HG03571 (cell line): ENCODE measurements around the gene IER5L.
"Not testable (repeated sequence)": the region's sequence is repeated elsewhere in the genome, so short reads cannot be mapped to it uniquely, and the experiment has no call there.

Experiments
- ATAC-seq: cut with Tn5 transposase; IDR thresholded peaks from one replicate; pipeline ENCODE4 v1.9.1; 2021; ENCODE audit not compliant: unreplicated experiment

IER5L gene

GRCh38 chr9:129203556-129203909 lies 25.5 kb upstream of the IER5L start:
- no peak for ATAC-seq

- ATAC-seq: no peak
Measured at GRCh38 chr9:129202613-129203555, 24.8 kb upstream of the IER5L start.

DNA sequence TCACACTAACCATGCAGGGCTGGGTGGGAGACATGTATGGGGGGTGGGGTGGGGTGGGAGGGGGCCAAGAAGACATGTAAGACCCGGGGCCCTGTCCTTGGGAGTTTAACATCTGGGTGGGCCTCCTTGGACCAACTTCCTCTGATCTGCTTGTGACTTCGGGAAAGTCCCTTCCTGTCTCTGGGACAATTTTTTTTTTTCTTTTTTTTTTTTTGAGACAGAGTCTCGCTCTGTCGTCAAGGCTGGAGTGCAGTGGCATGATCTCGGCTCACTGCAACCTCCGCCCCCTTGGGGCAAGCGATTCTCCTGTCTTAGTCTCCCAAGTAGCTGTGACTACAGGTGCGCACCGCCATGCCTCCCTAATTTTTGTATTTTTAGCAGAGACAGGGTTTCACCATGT lies 23.8 kb upstream of the IER5L start:
- no peak for ATAC-seq

DNA sequence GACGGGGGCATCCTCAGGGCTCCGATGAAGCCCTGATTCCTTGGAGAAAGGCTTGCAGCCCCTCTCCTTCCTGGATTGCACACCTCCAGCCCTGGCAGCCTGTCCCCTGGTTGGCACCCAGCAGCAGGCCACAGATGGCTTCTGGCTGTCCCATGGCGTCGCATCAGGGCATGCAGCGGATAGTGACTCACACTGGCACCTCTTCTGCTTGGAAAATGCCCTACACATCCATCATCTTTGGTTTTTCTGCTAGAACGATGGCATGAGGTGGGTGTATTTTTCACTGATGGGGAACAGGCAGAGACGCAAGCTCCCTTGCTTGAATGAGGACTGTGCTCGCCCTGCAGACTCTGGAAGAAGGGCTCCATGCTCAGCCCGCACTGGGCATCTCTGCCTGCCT lies 23.2 kb upstream of the IER5L start:
- ATAC-seq: no peak

DNA sequence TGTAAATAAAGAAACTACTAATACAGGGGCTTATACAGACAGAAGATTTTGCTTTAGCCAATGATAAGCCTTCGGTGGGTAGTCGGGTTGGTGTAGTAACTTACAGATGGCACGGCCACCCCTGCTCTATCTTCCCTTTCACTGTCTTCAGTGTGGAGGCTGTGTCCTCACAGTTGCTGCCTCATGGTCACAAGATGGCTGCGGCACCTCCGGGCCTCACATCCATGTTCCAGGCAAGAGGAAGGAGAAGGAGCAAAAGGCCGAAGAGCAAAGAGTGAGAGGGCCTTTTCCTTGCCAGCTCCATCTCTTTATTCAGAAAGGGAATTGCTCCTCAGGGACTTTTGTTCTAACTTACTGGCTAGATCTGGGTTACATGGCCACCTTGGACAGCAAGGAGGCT lies 22.2 kb upstream of the IER5L start:
- ATAC-seq: no peak

DNA sequence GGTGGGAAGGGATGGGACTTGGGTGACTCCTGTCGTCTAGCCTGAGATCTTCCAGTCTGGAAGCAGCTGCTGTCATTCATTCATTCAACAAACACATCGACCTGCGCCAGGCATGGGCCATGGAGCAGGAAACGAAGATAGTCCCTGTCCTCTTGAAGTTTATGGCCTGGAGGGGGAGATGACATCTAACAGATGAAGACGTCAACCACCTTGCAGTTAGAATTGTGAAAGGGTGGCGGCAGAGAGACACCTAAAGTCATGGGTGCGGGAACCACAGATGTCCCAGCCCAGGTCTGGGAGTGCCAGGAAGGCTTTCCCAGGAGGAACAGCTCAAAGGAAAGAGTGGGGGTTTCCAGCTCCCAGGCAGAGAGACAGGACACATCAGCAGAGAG lies 21.0 kb upstream of the IER5L start:
- no peak for ATAC-seq

DNA sequence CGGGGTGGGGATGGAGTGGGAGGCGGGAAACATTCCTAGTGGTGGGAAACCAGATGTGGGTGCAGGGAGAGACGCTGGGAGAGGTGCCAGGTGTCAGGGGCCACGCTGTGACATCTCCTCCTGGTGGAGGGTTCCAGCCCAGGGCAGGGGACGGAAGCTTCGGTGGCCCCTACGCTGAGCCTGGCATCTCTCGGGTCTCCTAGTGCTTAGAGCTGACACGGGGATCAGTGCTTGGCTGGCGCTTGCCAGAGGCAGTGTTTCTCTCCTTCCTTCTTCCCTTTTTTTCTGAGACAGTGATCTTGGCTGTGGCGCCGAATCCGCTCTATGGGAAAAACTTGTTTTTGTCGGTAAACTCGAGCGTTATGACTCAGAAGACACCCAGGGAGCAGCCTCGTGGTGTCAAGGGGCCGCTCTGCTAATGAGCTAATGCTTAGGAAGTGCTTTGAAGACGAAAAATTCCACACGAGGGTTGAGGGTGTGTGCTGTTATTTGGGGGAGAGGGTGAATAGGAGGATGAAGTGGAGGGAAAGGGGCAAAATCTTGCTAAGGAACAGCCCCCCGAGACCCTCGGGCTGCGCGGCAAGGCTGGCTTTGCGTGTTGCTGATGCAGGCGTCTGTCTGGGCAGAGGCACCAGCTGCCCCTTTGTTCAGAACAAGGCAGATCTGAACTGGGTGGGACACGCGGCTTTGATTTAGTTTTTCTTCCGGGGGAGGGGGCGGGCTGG lies 20.4 kb upstream of the IER5L start:
- ATAC-seq: no peak

DNA sequence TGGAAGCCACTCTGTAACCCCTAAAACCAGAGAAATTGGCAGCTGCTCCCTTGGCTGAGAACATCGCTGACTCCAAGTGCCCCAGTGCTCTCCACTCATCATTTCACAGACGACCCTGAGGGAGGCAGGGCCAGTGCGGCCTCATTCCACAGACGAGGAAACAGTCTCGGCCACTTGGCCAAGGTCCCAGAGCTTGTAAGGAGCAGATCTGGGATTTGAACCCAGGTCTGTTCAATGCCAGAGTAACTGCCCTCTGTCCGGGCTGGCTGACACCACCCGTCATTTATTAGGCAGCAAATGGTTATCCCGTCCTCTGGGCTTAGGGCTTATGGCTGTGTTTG lies 19.9 kb upstream of the IER5L start:
- no peak for ATAC-seq

- not testable (repeated sequence) for ATAC-seq
Measured at GRCh38 chr9:129197045-129197444, 19.0 kb upstream of the IER5L start.

DNA sequence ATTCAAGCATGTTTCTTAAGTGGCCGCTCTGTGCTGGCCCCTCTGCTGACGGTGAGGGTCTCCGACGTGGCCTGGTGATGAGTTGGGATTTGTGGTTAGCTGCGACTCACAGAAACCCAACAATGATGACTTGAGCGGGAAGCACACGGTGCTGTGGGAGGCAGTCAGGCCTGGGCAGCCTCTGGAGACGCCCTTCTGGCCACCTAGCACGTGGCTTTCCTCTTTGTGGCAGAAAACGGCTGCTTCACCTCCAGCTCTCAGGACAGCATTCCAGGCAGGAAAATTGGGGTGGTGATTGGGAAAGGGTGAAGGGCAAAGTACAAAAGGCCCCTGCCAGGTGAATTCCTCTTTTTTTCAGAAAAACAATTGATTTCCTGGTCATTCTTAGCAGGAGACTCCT lies 17.5 kb upstream of the IER5L start:
- no peak for ATAC-seq

GRCh38 chr9:129194221-129194620 lies 16.2 kb upstream of the IER5L start:
- no peak for ATAC-seq

GRCh38 chr9:129193655-129194054 lies 15.6 kb upstream of the IER5L start:
- no peak for ATAC-seq

DNA sequence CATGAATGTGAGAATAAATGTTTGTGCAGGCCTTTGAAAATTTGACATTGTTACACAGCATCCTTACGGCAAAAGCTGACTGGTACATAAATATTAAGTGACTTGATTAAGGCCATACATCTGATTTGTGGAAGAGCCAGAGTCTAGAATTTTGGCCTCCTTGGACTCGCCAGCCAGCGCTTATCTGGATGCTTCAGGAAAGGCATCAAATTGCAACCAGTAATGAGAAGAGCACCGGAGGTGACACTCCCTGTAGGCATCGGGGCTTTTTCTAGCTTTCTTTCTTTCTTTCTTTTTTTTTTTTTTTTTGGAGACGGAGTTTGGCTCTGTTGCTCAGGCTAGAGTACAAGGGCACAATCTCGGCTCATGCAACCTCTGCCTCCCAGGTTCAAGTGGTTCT lies 13.2 kb upstream of the IER5L start:
- no peak for ATAC-seq

- not testable (repeated sequence) for ATAC-seq
Measured at GRCh38 chr9:129189971-129190370, 11.9 kb upstream of the IER5L start.

GRCh38 chr9:129187042-129187441 lies 9.0 kb upstream of the IER5L start:
- no peak for ATAC-seq

DNA sequence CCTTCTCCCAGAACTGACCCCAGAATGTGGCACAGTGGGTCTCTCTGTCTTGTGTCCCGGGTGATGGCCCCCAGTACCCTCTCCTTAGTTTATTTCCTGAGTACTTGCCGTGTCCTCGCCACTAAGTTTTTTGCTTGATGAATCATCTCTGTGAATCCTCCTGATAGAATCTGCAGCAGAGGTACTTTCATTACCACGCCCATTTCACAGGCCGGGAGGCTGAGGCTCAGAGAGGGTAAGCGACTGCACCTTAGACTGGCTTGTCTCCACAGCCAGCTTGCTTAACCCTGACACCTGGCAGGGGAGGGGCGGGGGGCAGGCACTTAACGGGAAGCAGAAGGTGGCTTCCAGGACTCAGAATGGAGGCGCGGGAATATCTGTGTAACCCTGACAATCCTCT lies 7.9 kb upstream of the IER5L start:
- no peak for ATAC-seq

GRCh38 chr9:129185402-129185801 lies 7.3 kb upstream of the IER5L start:
- no peak for ATAC-seq

DNA sequence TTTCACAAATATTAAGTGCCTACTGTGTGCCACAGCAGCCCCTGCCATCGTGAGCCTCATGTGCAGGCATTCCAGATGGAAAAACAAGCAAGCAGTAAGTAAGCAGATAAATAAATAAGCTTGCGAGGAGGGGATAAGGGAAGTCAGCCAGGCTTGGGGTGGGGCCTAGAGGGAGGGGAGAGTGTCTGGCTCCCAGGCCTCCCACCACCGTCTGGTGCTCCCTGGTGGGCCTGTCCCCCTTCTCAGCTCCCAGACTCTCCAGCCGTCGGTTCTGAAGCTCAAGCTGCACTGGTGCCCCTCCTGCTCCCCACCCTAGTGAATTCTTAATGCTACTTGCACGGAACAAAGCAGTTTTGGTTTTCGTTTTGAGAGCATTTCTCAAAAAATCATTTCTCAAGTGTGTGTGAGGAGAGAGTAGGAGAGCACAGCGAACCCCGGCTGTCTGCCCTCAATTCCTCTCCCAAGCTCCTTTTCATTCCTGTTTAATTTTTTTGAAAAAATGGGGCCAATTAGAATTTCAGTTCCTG lies 6.6 kb upstream of the IER5L start:
- ATAC-seq: no peak

- no peak for ATAC-seq
Measured at GRCh38 chr9:129184219-129184524, 6.1 kb upstream of the IER5L start.

DNA sequence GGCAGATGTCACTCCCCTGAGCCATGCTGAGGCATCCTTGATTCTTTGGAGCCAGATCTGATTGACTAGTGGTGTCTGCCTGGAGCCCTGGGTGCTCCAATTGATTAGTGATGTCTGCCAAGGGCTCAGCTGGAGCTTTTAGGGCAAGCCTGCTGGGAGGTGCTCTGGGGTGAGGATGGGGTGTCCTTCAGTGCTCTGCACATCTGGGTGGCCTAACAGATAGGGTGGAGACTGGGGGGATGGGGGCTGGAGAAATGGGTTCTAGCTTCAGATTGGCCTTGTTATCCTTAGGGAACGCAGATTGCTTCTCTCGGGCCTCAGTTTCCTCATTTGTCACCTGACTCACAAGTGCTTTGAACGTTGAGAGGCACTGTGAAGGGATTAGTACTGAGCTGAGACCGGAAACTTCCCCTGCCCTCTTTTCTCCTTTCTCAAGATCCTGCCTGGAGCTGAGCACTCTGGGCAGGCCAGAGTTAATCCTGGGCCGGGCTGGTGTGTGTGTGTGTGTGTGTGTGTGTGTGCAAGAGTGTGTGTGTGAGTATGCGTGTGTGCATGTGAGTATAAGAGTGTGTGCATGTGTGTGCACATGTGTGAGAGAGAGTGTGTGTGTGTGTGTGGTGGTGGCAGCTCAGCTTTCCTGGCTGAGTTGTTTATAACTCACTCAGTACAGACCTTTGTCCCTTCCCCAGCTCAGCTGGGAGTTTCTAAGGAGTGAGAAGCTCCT lies 5.6 kb upstream of the IER5L start:
- no peak for ATAC-seq

GRCh38 chr9:129182625-129183494 lies 4.8 kb upstream of the IER5L start:
- no peak for ATAC-seq
